Spinal cord (tissue), 10 donors: ENCODE results near the gene SOX4. TPM values are rescaled to one million over a fixed set of nuclear protein-coding genes. Genes with fewer than 3 reads are reported as not detected.
A peak's percentile ranks its signal among the peaks of the same experiment; 100 is the strongest.

Experiments used
- DNase-seq, 6 donors: peaks; one replicate each; pipeline versions ENCODE4 v3.0.0 to v3.0.0-alpha.2; 2013 to 2015; ENCODE audit warnings: low spot score in 6 of 6, low read depth in 4 of 6
- H3K27ac ChIP-seq: one replicate; pipeline ENCODE4 v1.5.1; 2013; ENCODE audit warnings: low read depth, low read length, control low read depth
- H3K27me3 ChIP-seq: one replicate; pipeline ENCODE4 v1.6.1; 2013; ENCODE audit warnings: low read length; ENCODE audit not compliant: control insufficient read depth, insufficient read depth
- H3K36me3 ChIP-seq: one replicate; pipeline ENCODE4 v1.6.1; 2013; ENCODE audit warnings: low read length; ENCODE audit not compliant: control insufficient read depth, insufficient read depth
- H3K4me1 ChIP-seq: one replicate; pipeline ENCODE4 v1.6.1; 2013; ENCODE audit warnings: low read length; ENCODE audit not compliant: control insufficient read depth, insufficient read depth
- H3K4me3 ChIP-seq: one replicate; pipeline ENCODE4 v1.5.1; 2013; ENCODE audit warnings: low read depth, low read length, control low read depth
- H3K9me3 ChIP-seq: one replicate; pipeline ENCODE4 v1.6.1; 2013; ENCODE audit warnings: low read length; ENCODE audit not compliant: control insufficient read depth, insufficient read depth
- WGBS: methylation state at CpG from one replicate; pipeline ENCODE4 v1.1.5; 2013; ENCODE audit warnings: missing lambda C conversion rate; ENCODE audit not compliant: insufficient coverage; 5-methylcytosine and 5-hydroxymethylcytosine counted together
- polyA plus RNA-seq, 2 donors: library from polyadenylated mRNA; unstranded; fragments of 120-200 nt; gene quantifications; one replicate each; pipeline ENCODE4 v1.2.1, GENCODE V29; 2013; ENCODE audit not compliant: insufficient read length in 2 of 2
- total RNA-seq, 2 donors: library from RNA; depleted of rRNA in 1 of 2; stranded (reverse); fragments of 120-200 nt in 1 of 2; fragments of >200 nt in 1 of 2; gene quantifications; one replicate each; pipeline versions ENCODE4 v1.2.3 to v1.2.4, GENCODE V29; 2013 to 2014
- donor health status: healthy.

The SOX4 gene
- total and polyA plus RNA-seq, 4 donors = 41.8 to 91.2 (median 61.5) TPM

GRCh38 chr6:21591446-21591845 lies 2.1 kb upstream of the SOX4 start:
- DNase-seq = peak in 1 of 6 donors; percentile 53
- Histone ChIP-seq H3K27me3 (no peaks in the 10 kb centered on the region), H3K4me3 (no peak overlapping the region), H3K36me3 (peaks cover 10% of the 10 kb centered on the region), H3K9me3 (no peaks in the 10 kb centered on the region), H3K27ac (no peak overlapping the region), H3K4me1 (peaks cover 22% of the 10 kb centered on the region)
- WGBS = no CpG with 5 or more reads among the region's 2 CpGs

- Histone ChIP-seq H3K27ac (peak overlapping the region; percentile 94), H3K36me3 (peaks cover 13% of the 10 kb centered on the region), H3K9me3 (no peaks in the 10 kb centered on the region), H3K4me1 (peaks cover 8% of the 10 kb centered on the region), H3K4me3 (peak overlapping the region; percentile 77), H3K27me3 (no peaks in the 10 kb centered on the region)
- no peak for DNase-seq
- no CpG with 5 or more reads among the region's 1 CpG for WGBS
Measured at GRCh38 chr6:21592953-21593352, 598 bp upstream of the SOX4 start.

DNA sequence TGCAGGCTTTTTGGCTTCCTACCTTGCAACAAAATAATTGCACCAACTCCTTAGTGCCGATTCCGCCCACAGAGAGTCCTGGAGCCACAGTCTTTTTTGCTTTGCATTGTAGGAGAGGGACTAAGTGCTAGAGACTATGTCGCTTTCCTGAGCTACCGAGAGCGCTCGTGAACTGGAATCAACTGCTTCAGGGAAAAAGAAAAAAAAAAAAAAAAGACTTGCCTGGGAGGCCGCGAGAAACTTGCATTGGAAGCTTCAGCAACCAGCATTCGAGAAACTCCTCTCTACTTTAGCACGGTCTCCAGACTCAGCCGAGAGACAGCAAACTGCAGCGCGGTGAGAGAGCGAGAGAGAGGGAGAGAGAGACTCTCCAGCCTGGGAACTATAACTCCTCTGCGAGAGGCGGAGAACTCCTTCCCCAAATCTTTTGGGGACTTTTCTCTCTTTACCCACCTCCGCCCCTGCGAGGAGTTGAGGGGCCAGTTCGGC lies 420 bp downstream of the SOX4 start:
- Histone ChIP-seq H3K9me3 (no peaks in the 10 kb centered on the region), H3K27me3 (no peaks in the 10 kb centered on the region), H3K4me1 (peaks cover 4% of the 10 kb centered on the region), H3K36me3 (peaks cover 13% of the 10 kb centered on the region), H3K27ac (peak overlapping the region; percentile 94), H3K4me3 (peak overlapping the region; percentile 77)
- no peak for DNase-seq
- 0% methylated on average over 14 of the region's 19 CpGs for WGBS

DNA sequence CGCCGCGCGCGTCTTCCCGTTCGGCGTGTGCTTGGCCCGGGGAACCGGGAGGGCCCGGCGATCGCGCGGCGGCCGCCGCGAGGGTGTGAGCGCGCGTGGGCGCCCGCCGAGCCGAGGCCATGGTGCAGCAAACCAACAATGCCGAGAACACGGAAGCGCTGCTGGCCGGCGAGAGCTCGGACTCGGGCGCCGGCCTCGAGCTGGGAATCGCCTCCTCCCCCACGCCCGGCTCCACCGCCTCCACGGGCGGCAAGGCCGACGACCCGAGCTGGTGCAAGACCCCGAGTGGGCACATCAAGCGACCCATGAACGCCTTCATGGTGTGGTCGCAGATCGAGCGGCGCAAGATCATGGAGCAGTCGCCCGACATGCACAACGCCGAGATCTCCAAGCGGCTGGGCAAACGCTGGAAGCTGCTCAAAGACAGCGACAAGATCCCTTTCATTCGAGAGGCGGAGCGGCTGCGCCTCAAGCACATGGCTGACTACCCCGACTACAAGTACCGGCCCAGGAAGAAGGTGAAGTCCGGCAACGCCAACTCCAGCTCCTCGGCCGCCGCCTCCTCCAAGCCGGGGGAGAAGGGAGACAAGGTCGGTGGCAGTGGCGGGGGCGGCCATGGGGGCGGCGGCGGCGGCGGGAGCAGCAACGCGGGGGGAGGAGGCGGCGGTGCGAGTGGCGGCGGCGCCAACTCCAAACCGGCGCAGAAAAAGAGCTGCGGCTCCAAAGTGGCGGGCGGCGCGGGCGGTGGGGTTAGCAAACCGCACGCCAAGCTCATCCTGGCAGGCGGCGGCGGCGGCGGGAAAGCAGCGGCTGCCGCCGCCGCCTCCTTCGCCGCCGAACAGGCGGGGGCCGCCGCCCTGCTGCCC lies 1.1 kb downstream of the SOX4 start:
- H3K27ac ChIP-seq = peak overlapping the region; percentile 94

GRCh38 chr6:21595285-21596144 lies 2.0 kb downstream of the SOX4 start:
- H3K27ac ChIP-seq = peak overlapping the region; percentile 91
- peaks cover 13% of the 10 kb centered on the region for H3K36me3 ChIP-seq
- WGBS = under 1% methylated on average over 101 of the region's 108 CpGs
- H3K4me1 ChIP-seq = peaks cover 4% of the 10 kb centered on the region
- no peaks in the 10 kb centered on the region for H3K27me3 ChIP-seq
- H3K9me3 ChIP-seq = no peaks in the 10 kb centered on the region
- peak overlapping the region; percentile 86 for H3K4me3 ChIP-seq
- peak in 2 of 6 donors; percentile 60 to 67 for DNase-seq

More for the DNA sequence above, 1.1 kb downstream of the SOX4 start:
- H3K27me3 ChIP-seq = no peaks in the 10 kb centered on the region
- H3K36me3 ChIP-seq = peaks cover 13% of the 10 kb centered on the region
- under 1% methylated on average over 112 of the region's 112 CpGs for WGBS
- H3K4me3 ChIP-seq = peak overlapping the region; percentile 77
- peak in 2 of 6 donors; percentile 84 for DNase-seq
- peaks cover 4% of the 10 kb centered on the region for H3K4me1 ChIP-seq
- H3K9me3 ChIP-seq = no peaks in the 10 kb centered on the region

- H3K4me3 ChIP-seq = peak overlapping the region; percentile 86
- no peaks in the 10 kb centered on the region for H3K27me3 ChIP-seq
- DNase-seq = peak in 2 of 6 donors; percentile 78 to 87
- peak overlapping the region; percentile 91 for H3K27ac ChIP-seq
- peaks cover 4% of the 10 kb centered on the region for H3K4me1 ChIP-seq
- H3K36me3 ChIP-seq = peaks cover 13% of the 10 kb centered on the region
- no peaks in the 10 kb centered on the region for H3K9me3 ChIP-seq
- WGBS = 0% methylated on average over 26 of the region's 43 CpGs
Measured at GRCh38 chr6:21596145-21596948, 2.8 kb downstream of the SOX4 start.

GRCh38 chr6:21596949-21597682 lies 3.6 kb downstream of the SOX4 start:
- no peaks in the 10 kb centered on the region for H3K9me3 ChIP-seq
- H3K27ac ChIP-seq = peak overlapping the region; percentile 91
- H3K4me1 ChIP-seq = peaks cover 4% of the 10 kb centered on the region
- peak overlapping the region; percentile 86 for H3K4me3 ChIP-seq
- peaks cover 17% of the 10 kb centered on the region for H3K36me3 ChIP-seq
- DNase-seq = peak in 2 of 6 donors; percentile 84 to 91
- WGBS = no CpG with 5 or more reads among the region's 14 CpGs
- no peaks in the 10 kb centered on the region for H3K27me3 ChIP-seq

GRCh38 chr6:21597801-21598673 lies 4.5 kb downstream of the SOX4 start:
- no peaks in the 10 kb centered on the region for H3K9me3 ChIP-seq
- 0% methylated on average over 1 of the region's 14 CpGs for WGBS
- peak in 2 of 6 donors; percentile 61 to 65 for DNase-seq
- H3K4me1 ChIP-seq = peaks cover 4% of the 10 kb centered on the region
- H3K27me3 ChIP-seq = no peaks in the 10 kb centered on the region
- peak overlapping the region; percentile 86 for H3K4me3 ChIP-seq
- H3K36me3 ChIP-seq = peaks cover 17% of the 10 kb centered on the region
- peak overlapping the region; percentile 11 for H3K27ac ChIP-seq
